SK-N-SH treated with all-trans-retinoic acid at 6 μM for 48 hours (cell line): ENCODE data around the gene PPP4C.

Experiments
- ATAC-seq: fragments of 200-7000 bp; cut with Tn5 transposase; 3 replicates; pipeline ENCODE4 v1.9.1; 2020; ENCODE audit warnings: mild to moderate bottlenecking, moderate library complexity
- CSDC2 ChIP-seq: fragments of 250-450 bp; sonication (Bioruptor Pico); IDR thresholded peaks from 2 replicates; pipeline ENCODE4 v1.5.0; 2020; ENCODE audit warnings: mild to moderate bottlenecking, moderate library complexity
- CSRNP3 ChIP-seq: fragments of 250-450 bp; sonication (Bioruptor Pico); IDR thresholded peaks from 2 replicates; pipeline ENCODE4 v1.5.1; 2021; ENCODE audit warnings: mild to moderate bottlenecking, moderate library complexity
- ESRRG ChIP-seq: fragments of 250-450 bp; sonication (Bioruptor Pico); IDR thresholded peaks from 2 replicates; pipeline ENCODE4 v1.6.1; 2021; ENCODE audit warnings: mild to moderate bottlenecking
- PATZ1 ChIP-seq: fragments of 250-450 bp; sonication (Bioruptor Pico); IDR thresholded peaks from 2 replicates; pipeline ENCODE4 v1.8.0; 2020; ENCODE audit warnings: mild to moderate bottlenecking, moderate library complexity, borderline replicate concordance
- PPARA ChIP-seq: fragments of 250-450 bp; sonication (Bioruptor Pico); IDR thresholded peaks from 2 replicates; pipeline ENCODE4 v1.5.0; 2020; ENCODE audit warnings: mild to moderate bottlenecking, borderline replicate concordance
- RARB ChIP-seq: fragments of 250-450 bp; sonication (Bioruptor Pico); IDR thresholded peaks from 2 replicates; pipeline ENCODE4 v1.8.0; 2021; ENCODE audit warnings: mild to moderate bottlenecking, moderate library complexity
- TCF4 ChIP-seq: fragments of 250-450 bp; sonication (Bioruptor Pico); IDR thresholded peaks from 2 replicates; pipeline ENCODE4 v1.8.0; 2021; ENCODE audit warnings: mild to moderate bottlenecking, moderate library complexity, borderline replicate concordance
- TOX ChIP-seq: fragments of 250-450 bp; sonication (Bioruptor Pico); IDR thresholded peaks from 2 replicates; pipeline ENCODE4 v1.8.0; 2021; ENCODE audit warnings: mild to moderate bottlenecking, moderate library complexity, borderline replicate concordance
- TSHZ2 ChIP-seq: fragments of 250-450 bp; sonication (Bioruptor Pico); IDR thresholded peaks from 2 replicates; pipeline ENCODE4 v1.5.0; 2020; ENCODE audit warnings: mild to moderate bottlenecking, moderate library complexity
- ZC3H10 ChIP-seq: fragments of 250-450 bp; sonication (Bioruptor Pico); IDR thresholded peaks from 2 replicates; pipeline ENCODE4 v1.5.1; 2021; ENCODE audit warnings: mild to moderate bottlenecking, moderate library complexity

PPP4C gene

GRCh38 chr16:30127993-30128392 is 52.2 kb downstream of the PPP4C start:
- ATAC-seq, result no peak
- TF ChIP-seq PPARA (CRISPR knock-in tag), result no peak
- TF ChIP-seq PATZ1 (CRISPR knock-in tag), result no peak

GRCh38 chr16:30131869-30132475 is 56.2 kb downstream of the PPP4C start:
- TF ChIP-seq CSDC2 (CRISPR knock-in tag), result no peak
- no peak for TF ChIP-seq TSHZ2 (CRISPR knock-in tag)
- 0 out of 2 replicates have a peak, but pooled peaks have one; percentile 12 for TF ChIP-seq TCF4 (CRISPR knock-in tag)
- TF ChIP-seq CSRNP3, result no peak
- TF ChIP-seq, all 23 proteins: peak for 1
- no peak for ATAC-seq

- no peak for TF ChIP-seq TOX (CRISPR knock-in tag)
- no peak for TF ChIP-seq TSHZ2 (CRISPR knock-in tag)
- no peak for TF ChIP-seq ZC3H10 (CRISPR knock-in tag)
- TF ChIP-seq ESRRG (CRISPR knock-in tag), result no peak
- no peak for TF ChIP-seq TCF4 (CRISPR knock-in tag)
- TF ChIP-seq RARB (CRISPR knock-in tag), result no peak
- ATAC-seq, result no peak
Measured at GRCh38 chr16:30132591-30132990, 56.8 kb downstream of the PPP4C start.
